GM23338 (cell line): Measurements from ENCODE around the gene RNF135. TPM values are rescaled to one million over a fixed set of nuclear protein-coding genes. Genes with fewer than 3 reads are reported as not detected.

Experiments used
- ATAC-seq: fragments of 200-7000 bp; cut with Tn5 transposase; 3 replicates; pipeline ENCODE4 v1.9.1; 2020
- DNase-seq: peaks from one replicate; pipeline ENCODE4 v3.0.0-alpha.2; 2015; ENCODE audit warnings: low spot score
- H2AFZ ChIP-seq: fragments of 200-600 bp; sonication (generic); 2 replicates; pipeline ENCODE4 v1.8.0; 2016; ENCODE audit warnings: antibody characterized with exemption, mild to moderate bottlenecking, moderate library complexity
- H3F3A ChIP-seq: fragments of 200-600 bp; sonication (generic); replicated peaks from 2 replicates; pipeline ENCODE4 v1.8.0; 2017; ENCODE audit warnings: antibody characterized with exemption, mixed run types, low read depth
- H3K27ac ChIP-seq: fragments of 200-600 bp; sonication (generic); 2 replicates; pipeline ENCODE4 v1.6.1; 2016; ENCODE audit warnings: low read depth
- H3K27me3 ChIP-seq: fragments of 200-600 bp; sonication (generic); 2 replicates; pipeline ENCODE4 v1.8.0; 2016; ENCODE audit warnings: mild to moderate bottlenecking, mixed run types, moderate library complexity; ENCODE audit not compliant: insufficient read depth
- H3K36me3 ChIP-seq: fragments of 200-600 bp; sonication (generic); 2 replicates; pipeline ENCODE4 v1.8.0; 2016; ENCODE audit warnings: mild to moderate bottlenecking; ENCODE audit not compliant: insufficient read depth
- H3K4me1 ChIP-seq: fragments of 200-600 bp; sonication (generic); 2 replicates; pipeline ENCODE4 v1.8.0; 2016; ENCODE audit warnings: mild to moderate bottlenecking, moderate library complexity; ENCODE audit not compliant: insufficient read depth
- H3K4me2 ChIP-seq: fragments of 200-600 bp; sonication (generic); 2 replicates; pipeline ENCODE4 v1.7.1; 2017; ENCODE audit warnings: mixed run types
- H3K4me3 ChIP-seq: fragments of 200-600 bp; sonication (generic); 2 replicates; pipeline ENCODE4 v1.6.1; 2016; ENCODE audit warnings: mixed run types
- H3K79me2 ChIP-seq: fragments of 200-600 bp; sonication (generic); replicated peaks from 2 replicates; pipeline ENCODE4 v1.8.0; 2017; ENCODE audit warnings: mild to moderate bottlenecking; ENCODE audit not compliant: insufficient read depth
- H3K9me2 ChIP-seq: fragments of 200-600 bp; sonication (generic); 2 replicates; pipeline ENCODE4 v1.8.0; 2017; ENCODE audit not compliant: insufficient read depth
- H4K20me1 ChIP-seq: fragments of 200-600 bp; sonication (generic); replicated peaks from 2 replicates; pipeline ENCODE4 v1.8.0; 2017; ENCODE audit warnings: mild to moderate bottlenecking; ENCODE audit not compliant: insufficient read depth
- H3K27ac Mint-ChIP-seq: 2 replicates; pipeline ENCODE4 v1.8.0; 2020; ENCODE audit warnings: inconsistent platforms, mild to moderate bottlenecking, moderate library complexity, mixed read lengths
- H3K27me3 Mint-ChIP-seq: 3 replicates; pipeline ENCODE4 v1.8.0; 2022; ENCODE audit warnings: low read depth, mild to moderate bottlenecking, moderate library complexity, mixed read lengths, inconsistent platforms; ENCODE audit not compliant: insufficient read depth, poor library complexity
- H3K36me3 Mint-ChIP-seq: 3 replicates; pipeline ENCODE4 v1.8.0; 2021; ENCODE audit warnings: low read depth, mild to moderate bottlenecking, inconsistent platforms, moderate library complexity, mixed read lengths
- H3K4me1 Mint-ChIP-seq: 3 replicates; pipeline ENCODE4 v1.8.0; 2020; ENCODE audit warnings: mild to moderate bottlenecking, inconsistent platforms, mixed read lengths
- H3K4me3 Mint-ChIP-seq: 3 replicates; pipeline ENCODE4 v1.8.0; 2021; ENCODE audit warnings: moderate library complexity, mild to moderate bottlenecking, inconsistent platforms, mixed read lengths
- H3K9me3 Mint-ChIP-seq: 3 replicates; pipeline ENCODE4 v1.8.0; 2020; ENCODE audit warnings: moderate library complexity, mild to moderate bottlenecking, inconsistent platforms, mixed read lengths
- CREB1 ChIP-seq: fragments of 250-450 bp; sonication (Bioruptor Pico); IDR thresholded peaks from 2 replicates; pipeline ENCODE4 v1.5.0; 2020; ENCODE audit warnings: low read depth, mild to moderate bottlenecking, moderate library complexity
- EZH2 ChIP-seq: fragments of 200-600 bp; sonication (generic); IDR thresholded peaks from one replicate; pipeline ENCODE4 v1.8.0; 2017; ENCODE audit warnings: antibody characterized with exemption, mild to moderate bottlenecking, low read depth; ENCODE audit not compliant: unreplicated experiment
- JUNB ChIP-seq: IDR thresholded peaks from one replicate; pipeline ENCODE4 v1.6.1; 2016; ENCODE audit warnings: antibody characterized with exemption; ENCODE audit not compliant: unreplicated experiment
- NANOG ChIP-seq: IDR thresholded peaks from 2 replicates; pipeline ENCODE4 v1.6.1; 2016; ENCODE audit warnings: antibody characterized with exemption, borderline replicate concordance
- POLR2AphosphoS5 ChIP-seq: IDR thresholded peaks from 2 replicates; pipeline ENCODE4 v1.6.1; 2016; ENCODE audit warnings: antibody characterized with exemption, low read depth
- ZNF114 ChIP-seq: fragments of 250-450 bp; sonication (Bioruptor Pico); IDR thresholded peaks from 2 replicates; pipeline ENCODE4 v1.5.0; 2020; ENCODE audit warnings: mild to moderate bottlenecking, moderate library complexity
- ZNF331 ChIP-seq: fragments of 250-450 bp; sonication (Bioruptor Pico); IDR thresholded peaks from 2 replicates; pipeline ENCODE4 v1.5.0; 2020; ENCODE audit warnings: low read depth, mild to moderate bottlenecking, moderate library complexity
- polyA plus RNA-seq: library from polyadenylated mRNA; unstranded; fragments of >200 nt; fragmentation: Nextera tagmentation; extraction: Ambion mirVana; gene quantifications from 2 replicates; pipeline ENCODE4 v1.2.1, GENCODE V29; 2016
- total RNA-seq: library from RNA; depleted of rRNA; stranded (reverse); fragments of >200 nt; shearing (Covaris generic); gene quantifications from 2 replicates; pipeline ENCODE4 v1.2.3, GENCODE V29; 2014
- TF ChIP-seq, protein P1 (sequence below): fragments of 250-450 bp; sonication (Bioruptor Pico); IDR thresholded peaks from 2 replicates; pipeline ENCODE4 v1.5.0; 2020; ENCODE audit warnings: mild to moderate bottlenecking, moderate library complexity
- TF ChIP-seq, protein P2 (sequence below): IDR thresholded peaks from one replicate; pipeline ENCODE4 v1.6.1; 2018; ENCODE audit warnings: antibody characterized with exemption; ENCODE audit not compliant: unreplicated experiment
- TF ChIP-seq, protein P3 (sequence below): IDR thresholded peaks from 2 replicates; pipeline ENCODE4 v1.6.1; 2016; ENCODE audit warnings: antibody characterized with exemption

The RNF135 gene
- total and polyA plus RNA-seq, 2 experiments from 2014 or later = 9.4 to 9.8 TPM

DNA sequence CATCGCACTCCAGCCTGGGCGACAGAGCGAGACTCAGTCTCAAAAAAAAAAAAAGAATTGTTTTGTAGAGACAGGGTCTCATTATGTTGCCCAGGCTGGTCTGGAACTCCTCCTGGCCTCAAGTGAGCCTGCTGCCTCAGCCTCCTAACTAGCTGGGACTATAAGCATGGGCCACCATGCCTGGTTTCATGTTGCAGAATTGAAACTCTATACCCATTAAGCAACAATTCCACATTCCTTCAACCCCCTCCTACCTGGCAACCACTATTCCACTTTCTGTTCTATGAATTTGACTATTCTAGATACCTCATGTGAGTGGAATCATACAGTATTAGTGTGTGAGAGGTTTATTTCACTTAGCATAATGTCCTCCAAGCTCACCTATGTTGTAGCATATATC, 24.5 kb downstream of the RNF135 start (continued):
- TF ChIP-seq, protein P1, sequence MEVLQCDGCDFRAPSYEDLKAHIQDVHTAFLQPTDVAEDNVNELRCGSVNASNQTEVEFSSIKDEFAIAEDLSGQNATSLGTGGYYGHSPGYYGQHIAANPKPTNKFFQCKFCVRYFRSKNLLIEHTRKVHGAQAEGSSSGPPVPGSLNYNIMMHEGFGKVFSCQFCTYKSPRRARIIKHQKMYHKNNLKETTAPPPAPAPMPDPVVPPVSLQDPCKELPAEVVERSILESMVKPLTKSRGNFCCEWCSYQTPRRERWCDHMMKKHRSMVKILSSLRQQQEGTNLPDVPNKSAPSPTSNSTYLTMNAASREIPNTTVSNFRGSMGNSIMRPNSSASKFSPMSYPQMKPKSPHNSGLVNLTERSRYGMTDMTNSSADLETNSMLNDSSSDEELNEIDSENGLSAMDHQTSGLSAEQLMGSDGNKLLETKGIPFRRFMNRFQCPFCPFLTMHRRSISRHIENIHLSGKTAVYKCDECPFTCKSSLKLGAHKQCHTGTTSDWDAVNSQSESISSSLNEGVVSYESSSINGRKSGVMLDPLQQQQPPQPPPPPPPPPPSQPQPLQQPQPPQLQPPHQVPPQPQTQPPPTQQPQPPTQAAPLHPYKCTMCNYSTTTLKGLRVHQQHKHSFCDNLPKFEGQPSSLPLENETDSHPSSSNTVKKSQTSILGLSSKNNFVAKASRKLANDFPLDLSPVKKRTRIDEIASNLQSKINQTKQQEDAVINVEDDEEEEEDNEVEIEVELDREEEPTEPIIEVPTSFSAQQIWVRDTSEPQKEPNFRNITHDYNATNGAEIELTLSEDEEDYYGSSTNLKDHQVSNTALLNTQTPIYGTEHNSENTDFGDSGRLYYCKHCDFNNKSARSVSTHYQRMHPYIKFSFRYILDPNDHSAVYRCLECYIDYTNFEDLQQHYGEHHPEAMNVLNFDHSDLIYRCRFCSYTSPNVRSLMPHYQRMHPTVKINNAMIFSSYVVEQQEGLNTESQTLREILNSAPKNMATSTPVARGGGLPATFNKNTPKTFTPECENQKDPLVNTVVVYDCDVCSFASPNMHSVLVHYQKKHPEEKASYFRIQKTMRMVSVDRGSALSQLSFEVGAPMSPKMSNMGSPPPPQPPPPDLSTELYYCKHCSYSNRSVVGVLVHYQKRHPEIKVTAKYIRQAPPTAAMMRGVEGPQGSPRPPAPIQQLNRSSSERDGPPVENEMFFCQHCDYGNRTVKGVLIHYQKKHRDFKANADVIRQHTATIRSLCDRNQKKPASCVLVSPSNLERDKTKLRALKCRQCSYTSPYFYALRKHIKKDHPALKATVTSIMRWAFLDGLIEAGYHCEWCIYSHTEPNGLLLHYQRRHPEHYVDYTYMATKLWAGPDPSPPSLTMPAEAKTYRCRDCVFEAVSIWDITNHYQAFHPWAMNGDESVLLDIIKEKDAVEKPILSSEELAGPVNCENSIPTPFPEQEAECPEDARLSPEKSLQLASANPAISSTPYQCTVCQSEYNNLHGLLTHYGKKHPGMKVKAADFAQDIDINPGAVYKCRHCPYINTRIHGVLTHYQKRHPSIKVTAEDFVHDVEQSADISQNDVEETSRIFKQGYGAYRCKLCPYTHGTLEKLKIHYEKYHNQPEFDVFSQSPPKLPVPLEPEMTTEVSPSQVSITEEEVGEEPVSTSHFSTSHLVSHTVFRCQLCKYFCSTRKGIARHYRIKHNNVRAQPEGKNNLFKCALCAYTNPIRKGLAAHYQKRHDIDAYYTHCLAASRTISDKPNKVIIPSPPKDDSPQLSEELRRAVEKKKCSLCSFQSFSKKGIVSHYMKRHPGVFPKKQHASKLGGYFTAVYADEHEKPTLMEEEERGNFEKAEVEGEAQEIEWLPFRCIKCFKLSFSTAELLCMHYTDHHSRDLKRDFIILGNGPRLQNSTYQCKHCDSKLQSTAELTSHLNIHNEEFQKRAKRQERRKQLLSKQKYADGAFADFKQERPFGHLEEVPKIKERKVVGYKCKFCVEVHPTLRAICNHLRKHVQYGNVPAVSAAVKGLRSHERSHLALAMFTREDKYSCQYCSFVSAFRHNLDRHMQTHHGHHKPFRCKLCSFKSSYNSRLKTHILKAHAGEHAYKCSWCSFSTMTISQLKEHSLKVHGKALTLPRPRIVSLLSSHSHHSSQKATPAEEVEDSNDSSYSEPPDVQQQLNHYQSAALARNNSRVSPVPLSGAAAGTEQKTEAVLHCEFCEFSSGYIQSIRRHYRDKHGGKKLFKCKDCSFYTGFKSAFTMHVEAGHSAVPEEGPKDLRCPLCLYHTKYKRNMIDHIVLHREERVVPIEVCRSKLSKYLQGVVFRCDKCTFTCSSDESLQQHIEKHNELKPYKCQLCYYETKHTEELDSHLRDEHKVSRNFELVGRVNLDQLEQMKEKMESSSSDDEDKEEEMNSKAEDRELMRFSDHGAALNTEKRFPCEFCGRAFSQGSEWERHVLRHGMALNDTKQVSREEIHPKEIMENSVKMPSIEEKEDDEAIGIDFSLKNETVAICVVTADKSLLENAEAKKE = no peak
- TF ChIP-seq, protein P2, sequence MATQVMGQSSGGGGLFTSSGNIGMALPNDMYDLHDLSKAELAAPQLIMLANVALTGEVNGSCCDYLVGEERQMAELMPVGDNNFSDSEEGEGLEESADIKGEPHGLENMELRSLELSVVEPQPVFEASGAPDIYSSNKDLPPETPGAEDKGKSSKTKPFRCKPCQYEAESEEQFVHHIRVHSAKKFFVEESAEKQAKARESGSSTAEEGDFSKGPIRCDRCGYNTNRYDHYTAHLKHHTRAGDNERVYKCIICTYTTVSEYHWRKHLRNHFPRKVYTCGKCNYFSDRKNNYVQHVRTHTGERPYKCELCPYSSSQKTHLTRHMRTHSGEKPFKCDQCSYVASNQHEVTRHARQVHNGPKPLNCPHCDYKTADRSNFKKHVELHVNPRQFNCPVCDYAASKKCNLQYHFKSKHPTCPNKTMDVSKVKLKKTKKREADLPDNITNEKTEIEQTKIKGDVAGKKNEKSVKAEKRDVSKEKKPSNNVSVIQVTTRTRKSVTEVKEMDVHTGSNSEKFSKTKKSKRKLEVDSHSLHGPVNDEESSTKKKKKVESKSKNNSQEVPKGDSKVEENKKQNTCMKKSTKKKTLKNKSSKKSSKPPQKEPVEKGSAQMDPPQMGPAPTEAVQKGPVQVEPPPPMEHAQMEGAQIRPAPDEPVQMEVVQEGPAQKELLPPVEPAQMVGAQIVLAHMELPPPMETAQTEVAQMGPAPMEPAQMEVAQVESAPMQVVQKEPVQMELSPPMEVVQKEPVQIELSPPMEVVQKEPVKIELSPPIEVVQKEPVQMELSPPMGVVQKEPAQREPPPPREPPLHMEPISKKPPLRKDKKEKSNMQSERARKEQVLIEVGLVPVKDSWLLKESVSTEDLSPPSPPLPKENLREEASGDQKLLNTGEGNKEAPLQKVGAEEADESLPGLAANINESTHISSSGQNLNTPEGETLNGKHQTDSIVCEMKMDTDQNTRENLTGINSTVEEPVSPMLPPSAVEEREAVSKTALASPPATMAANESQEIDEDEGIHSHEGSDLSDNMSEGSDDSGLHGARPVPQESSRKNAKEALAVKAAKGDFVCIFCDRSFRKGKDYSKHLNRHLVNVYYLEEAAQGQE = no peak
- no peak for TF ChIP-seq ZNF114 (CRISPR knock-in tag)
- no peak for TF ChIP-seq CREB1 (CRISPR knock-in tag)
- no peak for TF ChIP-seq EZH2
- TF ChIP-seq JUNB = no peak

GRCh38 chr17:30996486-30996885, 25.6 kb downstream of the RNF135 start:
- no peaks in the 10 kb centered on the region for H3K27me3 ChIP-seq
- no peak overlapping the region for H3K27ac Mint-ChIP-seq
- H3K4me1 ChIP-seq = no peaks in the 10 kb centered on the region
- no peaks in the 10 kb centered on the region for H3K36me3 ChIP-seq
- no peaks in the 10 kb centered on the region for H3K4me1 Mint-ChIP-seq
- DNase-seq = no peak
- no peak overlapping the region for H3K4me3 Mint-ChIP-seq
- H2AFZ ChIP-seq = no peak overlapping the region
- H4K20me1 ChIP-seq = no peaks in the 10 kb centered on the region
- H3K9me2 ChIP-seq = no peaks in the 10 kb centered on the region
- ATAC-seq = no peak
- peaks cover 4% of the 10 kb centered on the region for H3K27me3 Mint-ChIP-seq
- H3K9me3 Mint-ChIP-seq = no peaks in the 10 kb centered on the region
- H3F3A ChIP-seq = no peaks in the 10 kb centered on the region
- H3K79me2 ChIP-seq = no peaks in the 10 kb centered on the region
- no peak overlapping the region for H3K4me3 ChIP-seq
- no peak overlapping the region for H3K27ac ChIP-seq
- no peak overlapping the region for H3K4me2 ChIP-seq
- peaks cover 11% of the 10 kb centered on the region; the same call in 2 of the 3 replicates for H3K36me3 Mint-ChIP-seq
- TF ChIP-seq, protein P3, sequence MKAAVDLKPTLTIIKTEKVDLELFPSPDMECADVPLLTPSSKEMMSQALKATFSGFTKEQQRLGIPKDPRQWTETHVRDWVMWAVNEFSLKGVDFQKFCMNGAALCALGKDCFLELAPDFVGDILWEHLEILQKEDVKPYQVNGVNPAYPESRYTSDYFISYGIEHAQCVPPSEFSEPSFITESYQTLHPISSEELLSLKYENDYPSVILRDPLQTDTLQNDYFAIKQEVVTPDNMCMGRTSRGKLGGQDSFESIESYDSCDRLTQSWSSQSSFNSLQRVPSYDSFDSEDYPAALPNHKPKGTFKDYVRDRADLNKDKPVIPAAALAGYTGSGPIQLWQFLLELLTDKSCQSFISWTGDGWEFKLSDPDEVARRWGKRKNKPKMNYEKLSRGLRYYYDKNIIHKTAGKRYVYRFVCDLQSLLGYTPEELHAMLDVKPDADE = no peak
- no peak for TF ChIP-seq POLR2AphosphoS5
- no peak for TF ChIP-seq ZNF331 (CRISPR knock-in tag)
- TF ChIP-seq JUNB = no peak
- TF ChIP-seq, protein P2 = no peak
- no peak for TF ChIP-seq NANOG
